Mesendoderm (in vitro differentiated cells): ENCODE measurements around the gene C1QTNF8.

Experiments used
- DNase-seq: peaks from one replicate; pipeline ENCODE4 v3.0.0; 2013
- H2AK5ac ChIP-seq: 2 replicates; pipeline ENCODE4 v1.6.1; 2013; ENCODE audit warnings: low read length, inconsistent platforms
- H2BK120ac ChIP-seq: 2 replicates; pipeline ENCODE4 v1.6.1; 2013; ENCODE audit warnings: low read depth, mild to moderate bottlenecking, low read length, moderate library complexity, mixed read lengths
- H2BK15ac ChIP-seq: replicated peaks from 2 replicates; pipeline ENCODE4 v1.6.1; 2013; ENCODE audit warnings: low read depth, mild to moderate bottlenecking, moderate library complexity
- H2BK5ac ChIP-seq: 2 replicates; pipeline ENCODE4 v1.6.1; 2013; ENCODE audit warnings: low read length, inconsistent platforms
- H3K18ac ChIP-seq: 2 replicates; pipeline ENCODE4 v1.6.1; 2013; ENCODE audit warnings: mild to moderate bottlenecking, low read length, mixed read lengths
- H3K23ac ChIP-seq: one replicate; pipeline ENCODE4 v1.6.1; 2013; ENCODE audit warnings: low read length
- H3K27ac ChIP-seq: 2 replicates; pipeline ENCODE4 v1.5.1; 2013; ENCODE audit warnings: low read depth, mild to moderate bottlenecking, inconsistent platforms, low read length, moderate library complexity
- H3K27me3 ChIP-seq: 2 replicates; pipeline ENCODE4 v1.6.1; 2013; ENCODE audit warnings: low read length, control low read depth, mild to moderate bottlenecking, inconsistent platforms; ENCODE audit not compliant: insufficient read depth, poor library complexity
- H3K36me3 ChIP-seq: 2 replicates; pipeline ENCODE4 v1.6.1; 2013; ENCODE audit warnings: low read length, inconsistent platforms; ENCODE audit not compliant: control insufficient read depth, insufficient read depth
- H3K4ac ChIP-seq: one replicate; pipeline ENCODE4 v1.6.1; 2013; ENCODE audit warnings: low read depth, mild to moderate bottlenecking, low read length, moderate library complexity
- H3K4me1 ChIP-seq: 2 replicates; pipeline ENCODE4 v1.6.1; 2013; ENCODE audit warnings: low read depth, low read length, inconsistent platforms; ENCODE audit not compliant: control insufficient read depth
- H3K4me2 ChIP-seq: 2 replicates; pipeline ENCODE4 v1.6.1; 2013; ENCODE audit warnings: low read length
- H3K4me3 ChIP-seq: 2 replicates; pipeline ENCODE4 v1.5.1; 2013; ENCODE audit warnings: mild to moderate bottlenecking, low read length
- H3K56ac ChIP-seq: one replicate; pipeline ENCODE4 v1.6.1; 2013; ENCODE audit warnings: low read length
- H3K79me1 ChIP-seq: 2 replicates; pipeline ENCODE4 v1.6.1; 2013; ENCODE audit warnings: low read length, inconsistent platforms
- H3K79me2 ChIP-seq: 2 replicates; pipeline ENCODE4 v1.6.1; 2013; ENCODE audit warnings: mild to moderate bottlenecking, low read length; ENCODE audit not compliant: control insufficient read depth, insufficient read depth
- H3K9ac ChIP-seq: 2 replicates; pipeline ENCODE4 v1.6.1; 2013; ENCODE audit warnings: low read length, inconsistent platforms
- H4K5ac ChIP-seq: one replicate; pipeline ENCODE4 v1.6.1; 2013; ENCODE audit warnings: low read length
- H4K8ac ChIP-seq: one replicate; pipeline ENCODE4 v1.6.1; 2013; ENCODE audit warnings: low read depth, mild to moderate bottlenecking, control low read depth, low read length, moderate library complexity
- WGBS: extraction: QIAGEN DNeasy Blood & Tissue Kit; methylation state at CpG from one replicate; pipeline ENCODE4 v1.1.7; 2013; ENCODE audit warnings: low lambda C conversion rate, missing lambda C conversion rate; ENCODE audit not compliant: insufficient coverage; ENCODE audit errors: extremely low coverage; 5-methylcytosine and 5-hydroxymethylcytosine counted together

Gene C1QTNF8

GRCh38 chr16:1043881-1044451 is 52.1 kb downstream of the C1QTNF8 start:
- Histone ChIP-seq H4K5ac (no peak overlapping the region), H2BK15ac (no peak overlapping the region), H2AK5ac (no peak overlapping the region), H3K4ac (no peak overlapping the region), H3K36me3 (no peaks in the 10 kb centered on the region), H3K9ac (no peak overlapping the region), H2BK120ac (no peak overlapping the region), H4K8ac (no peak overlapping the region), H3K79me1 (no peaks in the 10 kb centered on the region), H3K79me2 (no peaks in the 10 kb centered on the region), H2BK5ac (no peak overlapping the region), H3K18ac (no peak overlapping the region), H3K4me3 (no peak overlapping the region), H3K4me2 (no peak overlapping the region), H3K4me1 (no peaks in the 10 kb centered on the region), H3K56ac (no peak overlapping the region), H3K27ac (no peak overlapping the region), H3K23ac (no peak overlapping the region), H3K27me3 (no peaks in the 10 kb centered on the region)
- no CpG with 5 or more reads among the region's 40 CpGs for WGBS
- DNase-seq: no peak

DNA sequence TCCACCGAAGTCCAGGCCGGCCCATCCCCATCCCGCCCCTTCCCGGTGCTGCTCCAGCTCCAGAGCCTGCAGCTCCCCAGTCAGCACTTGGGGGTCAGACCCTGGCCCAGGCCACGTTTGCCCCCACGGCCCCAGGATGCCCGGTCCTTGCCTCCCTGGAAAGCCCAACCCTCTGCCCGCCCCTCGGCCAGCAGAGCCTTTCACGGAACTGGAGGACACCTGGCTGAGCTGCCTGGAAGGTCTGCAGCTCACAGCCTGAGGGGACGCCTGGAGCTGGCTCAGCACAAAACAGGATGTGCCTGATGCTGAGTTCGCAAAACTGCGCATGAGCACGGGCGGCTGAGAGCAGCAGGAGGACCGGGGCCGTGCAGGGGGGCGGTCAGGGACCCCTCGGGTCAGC is 53.2 kb downstream of the C1QTNF8 start:
- Histone ChIP-seq H2BK120ac (no peak overlapping the region), H3K4ac (no peak overlapping the region), H3K79me2 (no peaks in the 10 kb centered on the region), H3K27me3 (no peaks in the 10 kb centered on the region), H3K4me1 (no peaks in the 10 kb centered on the region), H4K5ac (no peak overlapping the region), H3K79me1 (no peaks in the 10 kb centered on the region), H2BK15ac (no peak overlapping the region), H2BK5ac (no peak overlapping the region), H3K23ac (no peak overlapping the region), H4K8ac (no peak overlapping the region), H3K18ac (no peak overlapping the region), H3K4me2 (no peak overlapping the region), H2AK5ac (no peak overlapping the region), H3K4me3 (no peak overlapping the region), H3K27ac (no peak overlapping the region), H3K9ac (no peak overlapping the region), H3K36me3 (no peaks in the 10 kb centered on the region), H3K56ac (no peak overlapping the region)
- no CpG with 5 or more reads among the region's 19 CpGs for WGBS
- no peak for DNase-seq

DNA sequence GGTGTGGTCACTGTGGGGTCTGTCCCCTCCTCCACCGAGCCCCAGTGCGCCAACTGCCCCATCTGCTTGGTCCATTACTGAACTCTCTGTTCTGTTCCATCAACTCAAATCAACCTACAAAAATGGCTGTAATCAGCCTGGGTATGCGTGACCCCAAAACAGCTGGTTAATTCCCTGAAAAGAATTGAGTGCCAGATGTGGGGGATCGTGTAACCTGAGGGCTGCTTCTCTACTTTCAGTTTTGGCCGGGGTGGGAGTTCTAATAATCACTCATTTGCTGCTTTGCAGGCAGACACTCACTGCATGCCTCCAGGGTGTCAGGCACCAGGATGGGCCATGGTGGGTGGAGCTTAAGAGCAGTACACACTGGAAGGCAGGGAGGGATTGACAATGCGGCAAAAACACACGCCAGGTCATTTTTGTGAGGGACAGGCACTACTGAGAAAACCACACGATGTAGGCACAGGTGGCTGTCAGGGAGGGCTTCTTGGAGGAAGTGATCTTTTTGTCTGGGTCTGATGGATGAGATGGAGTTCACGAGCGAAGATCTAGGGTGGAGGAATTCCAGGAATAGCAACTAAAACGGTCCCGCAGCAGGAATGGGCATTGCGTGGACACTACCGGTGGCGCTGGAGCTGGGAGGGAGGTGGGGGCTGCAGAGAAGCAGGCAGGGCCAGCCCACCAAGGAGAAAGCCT is 53.8 kb downstream of the C1QTNF8 start:
- no peak for DNase-seq
- Histone ChIP-seq H3K79me1 (no peaks in the 10 kb centered on the region), H2BK120ac (no peak overlapping the region), H3K27ac (no peak overlapping the region), H3K23ac (no peak overlapping the region), H3K9ac (no peak overlapping the region), H3K27me3 (no peaks in the 10 kb centered on the region), H2BK15ac (no peak overlapping the region), H3K4me2 (no peak overlapping the region), H3K56ac (no peak overlapping the region), H2BK5ac (no peak overlapping the region), H3K79me2 (no peaks in the 10 kb centered on the region), H3K4me1 (no peaks in the 10 kb centered on the region), H4K5ac (no peak overlapping the region), H3K4me3 (no peak overlapping the region), H3K4ac (no peak overlapping the region), H2AK5ac (no peak overlapping the region), H3K18ac (no peak overlapping the region), H4K8ac (no peak overlapping the region), H3K36me3 (no peaks in the 10 kb centered on the region)
- no CpG with 5 or more reads among the region's 15 CpGs for WGBS

DNA sequence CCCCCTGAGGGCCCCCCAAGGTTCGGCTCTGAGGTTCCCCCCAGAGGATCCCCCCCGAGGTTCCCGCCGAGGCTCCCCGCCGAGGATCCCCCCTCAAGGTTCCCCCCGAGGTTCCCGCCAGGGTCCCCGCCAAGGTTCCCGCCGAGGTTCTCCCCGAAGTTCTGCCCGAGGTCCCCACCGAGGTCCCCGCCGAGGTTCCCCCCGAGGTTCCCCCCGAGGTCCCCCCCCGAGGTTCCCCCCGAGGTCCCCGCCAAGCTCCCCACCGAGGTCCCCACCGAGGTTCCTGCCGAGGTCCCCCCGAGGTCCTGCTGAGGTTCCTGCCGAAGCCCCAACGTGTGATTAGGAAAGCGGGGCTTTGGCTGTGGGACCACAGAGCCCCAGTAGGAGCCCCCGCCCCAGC is 55.7 kb downstream of the C1QTNF8 start:
- Histone ChIP-seq H3K36me3 (no peaks in the 10 kb centered on the region), H3K79me1 (no peaks in the 10 kb centered on the region), H2BK5ac (no peak overlapping the region), H3K4ac (no peak overlapping the region), H3K79me2 (no peaks in the 10 kb centered on the region), H3K18ac (no peak overlapping the region), H3K56ac (no peak overlapping the region), H3K23ac (no peak overlapping the region), H3K4me3 (no peak overlapping the region), H3K9ac (no peak overlapping the region), H3K27me3 (no peaks in the 10 kb centered on the region), H2BK120ac (no peak overlapping the region), H4K5ac (no peak overlapping the region), H3K4me1 (no peaks in the 10 kb centered on the region), H2BK15ac (no peak overlapping the region), H3K4me2 (no peak overlapping the region), H2AK5ac (no peak overlapping the region), H3K27ac (no peak overlapping the region), H4K8ac (no peak overlapping the region)
- WGBS: no CpG with 5 or more reads among the region's 29 CpGs
- DNase-seq: no peak

DNA sequence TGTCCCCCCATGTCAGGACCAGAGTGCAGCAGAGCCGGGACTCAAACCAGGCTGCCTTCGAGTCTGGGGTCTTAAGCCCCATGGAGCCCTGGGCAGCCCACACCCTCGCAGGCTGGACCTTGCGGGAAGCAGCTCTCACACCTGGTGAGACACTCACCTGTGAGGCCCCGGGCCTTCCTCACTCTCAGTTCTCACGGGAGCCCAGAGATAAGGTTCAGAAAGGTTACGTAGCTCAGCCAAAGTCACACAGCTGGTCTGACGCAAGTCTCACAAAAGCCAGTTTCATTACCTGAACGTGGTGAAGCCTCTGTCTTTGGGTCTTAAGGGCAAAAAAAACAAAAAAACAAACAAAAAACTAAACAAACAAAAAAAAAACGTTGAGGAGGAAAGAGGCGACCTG is 56.3 kb downstream of the C1QTNF8 start:
- H2AK5ac ChIP-seq: no peak overlapping the region
- DNase-seq: no peak
- no peak overlapping the region for H3K9ac ChIP-seq
- H3K4me1 ChIP-seq: no peaks in the 10 kb centered on the region
- H3K18ac ChIP-seq: no peak overlapping the region
- H3K4me3 ChIP-seq: no peak overlapping the region
- H3K4ac ChIP-seq: no peak overlapping the region
- no peak overlapping the region for H2BK120ac ChIP-seq
- no peak overlapping the region for H3K27ac ChIP-seq
- H2BK5ac ChIP-seq: no peak overlapping the region
- no peak overlapping the region for H4K5ac ChIP-seq
- no peaks in the 10 kb centered on the region for H3K79me2 ChIP-seq
- H3K56ac ChIP-seq: no peak overlapping the region
- H3K23ac ChIP-seq: no peak overlapping the region
- no peak overlapping the region for H4K8ac ChIP-seq
- H2BK15ac ChIP-seq: no peak overlapping the region
- no peaks in the 10 kb centered on the region for H3K27me3 ChIP-seq
- no peaks in the 10 kb centered on the region for H3K36me3 ChIP-seq
- WGBS: no CpG with 5 or more reads among the region's 11 CpGs
- no peaks in the 10 kb centered on the region for H3K79me1 ChIP-seq
- H3K4me2 ChIP-seq: no peak overlapping the region

DNA sequence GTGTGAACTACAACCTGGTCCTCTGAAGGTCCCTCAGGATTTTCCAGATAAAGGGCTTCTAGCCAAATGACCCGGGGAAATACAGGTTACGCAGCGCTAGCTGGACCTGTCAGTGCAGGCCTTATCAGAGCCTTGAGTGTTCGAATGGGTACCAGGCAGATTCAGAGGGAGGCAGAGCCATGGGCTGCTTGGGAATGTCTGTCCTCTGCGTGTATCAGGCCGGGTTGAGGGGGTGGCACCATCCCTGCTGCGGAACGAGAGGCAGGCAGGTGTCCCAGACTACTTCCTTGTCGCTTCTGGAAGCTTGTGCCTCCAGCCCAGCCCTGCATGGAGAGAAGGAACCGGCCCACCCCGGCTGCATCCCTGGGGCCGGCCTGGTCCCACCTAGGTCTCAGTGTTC is 57.1 kb downstream of the C1QTNF8 start:
- Histone ChIP-seq H3K36me3 (no peaks in the 10 kb centered on the region), H2AK5ac (no peak overlapping the region), H3K79me2 (no peaks in the 10 kb centered on the region), H3K27ac (no peak overlapping the region), H3K79me1 (no peaks in the 10 kb centered on the region), H3K56ac (no peak overlapping the region), H3K4ac (no peak overlapping the region), H4K5ac (no peak overlapping the region), H3K9ac (no peak overlapping the region), H4K8ac (no peak overlapping the region), H3K4me2 (no peak overlapping the region), H2BK15ac (no peak overlapping the region), H3K4me1 (no peaks in the 10 kb centered on the region), H3K27me3 (no peaks in the 10 kb centered on the region), H3K23ac (no peak overlapping the region), H3K18ac (no peak overlapping the region), H3K4me3 (no peak overlapping the region), H2BK120ac (no peak overlapping the region), H2BK5ac (no peak overlapping the region)
- DNase-seq: no peak
- WGBS: no CpG with 5 or more reads among the region's 12 CpGs
